Suprapubic skin (tissue), 4 donors: ENCODE data around the gene IL17REL.

Source experiments
- EP300 ChIP-seq: sonication (generic); formaldehyde crosslinking; IDR thresholded peaks from one replicate; pipeline ENCODE4 v1.6.1; 2017; ENCODE audit warnings: antibody characterized with exemption
- POLR2A ChIP-seq, 2 donors: fragments of 450-650 bp; IDR thresholded peaks; one replicate each; pipeline ENCODE4 v1.6.1; 2017; ENCODE audit warnings: antibody characterized with exemption in 2 of 2, mild to moderate bottlenecking in 2 of 2, moderate library complexity in 2 of 2
- POLR2AphosphoS5 ChIP-seq, 3 donors: sonication (generic); formaldehyde crosslinking; IDR thresholded peaks; one replicate each; pipeline ENCODE4 v1.6.1; 2017; ENCODE audit warnings: antibody characterized with exemption in 3 of 3
- TF ChIP-seq, protein P1 (sequence below), 2 donors: fragments of 200-600 bp in 1 of 2; fragments of 450-650 bp in 1 of 2; sonication (generic) in 1 of 2; IDR thresholded peaks; one replicate each; pipeline ENCODE4 v1.5.1; 2016 to 2019; ENCODE audit warnings: antibody characterized with exemption in 2 of 2, mild to moderate bottlenecking in 1 of 2, moderate library complexity in 1 of 2

- TF ChIP-seq, protein P1, sequence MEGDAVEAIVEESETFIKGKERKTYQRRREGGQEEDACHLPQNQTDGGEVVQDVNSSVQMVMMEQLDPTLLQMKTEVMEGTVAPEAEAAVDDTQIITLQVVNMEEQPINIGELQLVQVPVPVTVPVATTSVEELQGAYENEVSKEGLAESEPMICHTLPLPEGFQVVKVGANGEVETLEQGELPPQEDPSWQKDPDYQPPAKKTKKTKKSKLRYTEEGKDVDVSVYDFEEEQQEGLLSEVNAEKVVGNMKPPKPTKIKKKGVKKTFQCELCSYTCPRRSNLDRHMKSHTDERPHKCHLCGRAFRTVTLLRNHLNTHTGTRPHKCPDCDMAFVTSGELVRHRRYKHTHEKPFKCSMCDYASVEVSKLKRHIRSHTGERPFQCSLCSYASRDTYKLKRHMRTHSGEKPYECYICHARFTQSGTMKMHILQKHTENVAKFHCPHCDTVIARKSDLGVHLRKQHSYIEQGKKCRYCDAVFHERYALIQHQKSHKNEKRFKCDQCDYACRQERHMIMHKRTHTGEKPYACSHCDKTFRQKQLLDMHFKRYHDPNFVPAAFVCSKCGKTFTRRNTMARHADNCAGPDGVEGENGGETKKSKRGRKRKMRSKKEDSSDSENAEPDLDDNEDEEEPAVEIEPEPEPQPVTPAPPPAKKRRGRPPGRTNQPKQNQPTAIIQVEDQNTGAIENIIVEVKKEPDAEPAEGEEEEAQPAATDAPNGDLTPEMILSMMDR (IDR thresholded peaks at IDR 0.05) = no peak
- TF ChIP-seq POLR2A (IDR thresholded peaks at IDR 0.05) (no peak), POLR2AphosphoS5 (IDR thresholded peaks at IDR 0.05) (no peak), EP300 (no peak)
These were observed 43.8 kb upstream of the IL17REL start for GRCh38 chr22:50056214-50056972.
